ENCODE measurements around the gene MRPL46. TPM values are rescaled to one million over a fixed set of nuclear protein-coding genes. Genes with fewer than 3 reads are reported as not detected.

Gene MRPL46
- total RNA-seq, 2 donors from 2014 or later = 24.5 TPM

DNA sequence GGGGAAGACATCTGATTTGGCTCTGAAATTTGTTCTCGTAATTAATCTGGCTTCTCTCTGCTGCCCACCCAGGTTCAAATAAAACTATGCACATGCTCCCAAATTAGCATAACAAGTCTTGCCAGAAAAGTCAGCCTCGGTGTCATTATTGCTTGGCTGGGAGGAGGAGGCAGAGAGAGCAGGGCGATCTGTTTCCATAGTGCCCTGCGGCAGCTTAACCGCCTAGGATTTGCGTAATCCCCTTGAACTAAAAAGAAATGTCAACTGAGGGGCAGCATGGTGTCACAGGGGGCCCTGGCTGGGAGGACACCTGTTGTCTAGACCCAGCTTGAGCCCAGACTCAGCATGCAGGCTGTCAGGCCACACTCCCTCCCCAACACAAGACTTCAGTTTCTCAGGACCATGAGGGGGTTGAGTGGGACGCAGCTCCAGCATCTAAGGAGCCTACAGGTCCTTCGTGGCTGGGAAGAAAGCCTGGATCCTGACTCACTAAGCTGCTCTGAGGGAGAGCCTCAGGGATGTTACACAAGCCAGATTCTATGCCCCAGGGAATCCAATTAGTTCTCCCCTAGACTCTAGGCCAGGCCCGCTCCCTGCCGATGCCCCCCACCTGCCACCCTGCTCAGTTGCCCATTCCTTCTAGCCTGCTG, 17.6 kb upstream of the MRPL46 start:
- Histone ChIP-seq H3K9me3 (ENCODE audit: control insufficient read depth, low read length) (no peaks in the 10 kb centered on the region), H3K9ac (ENCODE audit: extremely low read depth, low read length, poor library complexity, severe bottlenecking) (no peak overlapping the region), H3K4me3 (ENCODE audit: low read length) (no peak overlapping the region), H3K36me3 (ENCODE audit: control insufficient read depth, insufficient read depth, low read length) (no peaks in the 10 kb centered on the region), H3K27me3 (ENCODE audit: control insufficient read depth, insufficient read depth, low read length, poor library complexity, severe bottlenecking) (peaks cover 13% of the 10 kb centered on the region), H3K27ac (ENCODE audit: low read depth, low read length) (peak overlapping the region; percentile 48), H3K4me1 (ENCODE audit: control insufficient read depth, insufficient read depth, low read length) (peaks cover 28% of the 10 kb centered on the region)
- 20 to 37% methylated on average over 8 to 10 of the region's 10 CpGs for WGBS, 2 experiments (ENCODE audit: insufficient coverage in 1 of 2, insufficient read length in 1 of 2)
- Mint-ChIP-seq H3K27me3 (ENCODE audit: insufficient read depth) (peaks cover 38% of the 10 kb centered on the region), H3K4me3 (peak overlapping the region; percentile 12), H3K9me3 (no peaks in the 10 kb centered on the region), H3K4me1 (peaks cover 62% of the 10 kb centered on the region), H3K36me3 (ENCODE audit: low read depth) (no peaks in the 10 kb centered on the region), H3K27ac (no peak overlapping the region)
- TF ChIP-seq, protein P1, sequence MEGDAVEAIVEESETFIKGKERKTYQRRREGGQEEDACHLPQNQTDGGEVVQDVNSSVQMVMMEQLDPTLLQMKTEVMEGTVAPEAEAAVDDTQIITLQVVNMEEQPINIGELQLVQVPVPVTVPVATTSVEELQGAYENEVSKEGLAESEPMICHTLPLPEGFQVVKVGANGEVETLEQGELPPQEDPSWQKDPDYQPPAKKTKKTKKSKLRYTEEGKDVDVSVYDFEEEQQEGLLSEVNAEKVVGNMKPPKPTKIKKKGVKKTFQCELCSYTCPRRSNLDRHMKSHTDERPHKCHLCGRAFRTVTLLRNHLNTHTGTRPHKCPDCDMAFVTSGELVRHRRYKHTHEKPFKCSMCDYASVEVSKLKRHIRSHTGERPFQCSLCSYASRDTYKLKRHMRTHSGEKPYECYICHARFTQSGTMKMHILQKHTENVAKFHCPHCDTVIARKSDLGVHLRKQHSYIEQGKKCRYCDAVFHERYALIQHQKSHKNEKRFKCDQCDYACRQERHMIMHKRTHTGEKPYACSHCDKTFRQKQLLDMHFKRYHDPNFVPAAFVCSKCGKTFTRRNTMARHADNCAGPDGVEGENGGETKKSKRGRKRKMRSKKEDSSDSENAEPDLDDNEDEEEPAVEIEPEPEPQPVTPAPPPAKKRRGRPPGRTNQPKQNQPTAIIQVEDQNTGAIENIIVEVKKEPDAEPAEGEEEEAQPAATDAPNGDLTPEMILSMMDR (conservative IDR thresholded peaks at IDR 0.05) = no peak
- peak; percentile 73 for DNase-seq

DNA sequence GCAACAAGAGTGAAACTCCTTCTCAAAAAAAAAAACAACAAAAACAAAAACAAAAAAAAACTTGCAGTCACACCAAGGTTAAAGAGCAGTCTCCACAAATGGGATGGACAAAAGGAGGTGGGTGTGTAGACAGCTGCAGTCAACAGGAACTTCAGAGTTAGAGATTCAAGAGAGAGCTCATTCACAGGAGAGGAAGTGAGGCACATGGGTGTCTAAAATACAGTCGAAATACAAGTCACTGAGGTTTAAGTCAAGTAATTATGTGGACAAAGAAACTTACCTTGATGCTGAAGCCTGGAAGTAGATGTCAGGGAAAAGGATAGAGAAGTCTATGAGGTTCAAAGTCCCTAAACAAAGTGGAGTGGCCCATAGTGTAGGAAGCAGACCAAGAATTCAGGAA, 15.1 kb upstream of the MRPL46 start:
- no peak for DNase-seq
- H3K4me1 ChIP-seq (ENCODE audit: control insufficient read depth, insufficient read depth, low read length) = peaks cover 27% of the 10 kb centered on the region
- TF ChIP-seq, protein P1 (conservative IDR thresholded peaks at IDR 0.05) = no peak
- Mint-ChIP-seq H3K27me3 (ENCODE audit: insufficient read depth) (peaks cover 36% of the 10 kb centered on the region), H3K4me1 (peaks cover 55% of the 10 kb centered on the region), H3K27ac (no peak overlapping the region), H3K4me3 (no peak overlapping the region), H3K9me3 (no peaks in the 10 kb centered on the region), H3K36me3 (ENCODE audit: low read depth) (peaks cover 16% of the 10 kb centered on the region)
- H3K9me3 ChIP-seq (ENCODE audit: control insufficient read depth, low read length) = no peaks in the 10 kb centered on the region
- H3K9ac ChIP-seq (ENCODE audit: extremely low read depth, low read length, poor library complexity, severe bottlenecking) = no peak overlapping the region
- no peak overlapping the region for H3K4me3 ChIP-seq (ENCODE audit: low read length)
- 95 to 100% methylated on average over 1 of the region's 1 CpG for WGBS, 2 experiments (ENCODE audit: insufficient coverage in 1 of 2, insufficient read length in 1 of 2)
- no peak overlapping the region for H3K27ac ChIP-seq (ENCODE audit: low read depth, low read length)
- peaks cover 9% of the 10 kb centered on the region for H3K36me3 ChIP-seq (ENCODE audit: control insufficient read depth, insufficient read depth, low read length)
- peaks cover 13% of the 10 kb centered on the region for H3K27me3 ChIP-seq (ENCODE audit: control insufficient read depth, insufficient read depth, low read length, poor library complexity, severe bottlenecking)

DNA sequence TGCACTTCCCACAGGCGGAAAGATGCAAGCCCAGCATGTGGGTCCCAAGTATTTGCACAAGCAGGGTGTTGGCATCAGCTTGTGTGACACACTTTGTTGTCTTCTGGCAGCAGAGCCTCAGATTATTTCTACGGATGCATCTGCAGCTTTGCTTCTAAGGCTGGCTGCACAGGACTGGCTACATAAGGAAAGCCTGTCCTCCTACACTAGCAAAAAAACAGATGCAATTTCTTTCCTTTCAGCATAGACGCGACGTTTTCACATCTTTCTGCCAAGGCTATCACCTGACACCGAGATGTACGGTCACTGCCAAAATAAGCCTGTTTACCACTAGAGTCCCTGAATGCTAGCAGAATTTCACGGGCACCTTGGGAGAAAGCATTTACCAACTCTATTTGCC, 13.8 kb upstream of the MRPL46 start:
- Histone ChIP-seq H3K9ac (ENCODE audit: extremely low read depth, low read length, poor library complexity, severe bottlenecking) (no peak overlapping the region), H3K9me3 (ENCODE audit: control insufficient read depth, low read length) (no peaks in the 10 kb centered on the region)
- no peaks in the 10 kb centered on the region for H3K9me3 Mint-ChIP-seq

More for the DNA sequence above, 13.8 kb upstream of the MRPL46 start:
- Mint-ChIP-seq H3K4me3 (no peak overlapping the region), H3K27ac (no peak overlapping the region), H3K36me3 (ENCODE audit: low read depth) (peaks cover 16% of the 10 kb centered on the region), H3K27me3 (ENCODE audit: insufficient read depth) (peaks cover 29% of the 10 kb centered on the region), H3K4me1 (peaks cover 55% of the 10 kb centered on the region)
- Histone ChIP-seq H3K4me1 (ENCODE audit: control insufficient read depth, insufficient read depth, low read length) (peaks cover 29% of the 10 kb centered on the region), H3K27ac (ENCODE audit: low read depth, low read length) (no peak overlapping the region), H3K27me3 (ENCODE audit: control insufficient read depth, insufficient read depth, low read length, poor library complexity, severe bottlenecking) (peaks cover 13% of the 10 kb centered on the region), H3K36me3 (ENCODE audit: control insufficient read depth, insufficient read depth, low read length) (peaks cover 13% of the 10 kb centered on the region), H3K4me3 (ENCODE audit: low read length) (no peak overlapping the region)
- DNase-seq = no peak
- WGBS, 2 experiments (ENCODE audit: insufficient coverage in 1 of 2, insufficient read length in 1 of 2) = 90 to 93% methylated on average over 8 of the region's 8 CpGs
- TF ChIP-seq, protein P1 (conservative IDR thresholded peaks at IDR 0.05) = no peak

Data from endodermal cell (in vitro differentiated cells).